ENCODE data around the gene ABCA2.

Gene ABCA2

DNA sequence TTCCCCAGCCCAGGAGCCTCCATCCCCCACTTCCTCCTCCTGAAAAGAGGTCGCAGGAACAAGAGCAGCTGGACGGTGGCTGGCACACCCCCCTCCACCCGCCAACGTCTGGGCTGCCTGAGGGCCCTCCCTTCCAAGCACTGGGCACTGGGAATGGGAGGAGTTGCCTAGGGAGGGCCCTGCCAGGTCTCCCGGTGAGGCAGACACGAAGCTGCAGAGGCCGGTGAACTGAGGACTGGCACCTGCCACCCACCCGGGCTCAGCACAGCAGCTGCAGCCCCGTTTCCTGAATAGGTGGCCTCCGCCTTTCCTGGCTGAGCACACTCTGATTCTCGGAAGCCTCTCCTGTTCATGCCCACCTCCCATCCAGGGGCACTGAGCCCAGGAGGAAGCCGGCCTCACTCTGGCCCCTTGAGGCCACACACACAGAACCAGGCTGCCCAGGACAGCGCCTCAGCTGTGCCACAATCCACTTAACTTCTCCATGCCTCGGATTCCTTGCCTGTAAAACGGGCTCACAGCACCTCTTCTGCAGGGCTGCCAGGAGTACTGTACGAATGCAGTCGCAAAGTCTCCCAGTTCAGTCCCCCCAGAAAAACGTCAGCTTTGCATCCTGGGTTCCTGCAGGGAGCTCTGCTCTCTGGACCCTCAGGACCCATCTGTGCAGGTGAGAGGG, 16.6 kb upstream of the ABCA2 start:
- TF ChIP-seq GLIS3 (CRISPR knock-in tag; IDR thresholded peaks at IDR 0.05): no peak
- TF ChIP-seq, protein P1, sequence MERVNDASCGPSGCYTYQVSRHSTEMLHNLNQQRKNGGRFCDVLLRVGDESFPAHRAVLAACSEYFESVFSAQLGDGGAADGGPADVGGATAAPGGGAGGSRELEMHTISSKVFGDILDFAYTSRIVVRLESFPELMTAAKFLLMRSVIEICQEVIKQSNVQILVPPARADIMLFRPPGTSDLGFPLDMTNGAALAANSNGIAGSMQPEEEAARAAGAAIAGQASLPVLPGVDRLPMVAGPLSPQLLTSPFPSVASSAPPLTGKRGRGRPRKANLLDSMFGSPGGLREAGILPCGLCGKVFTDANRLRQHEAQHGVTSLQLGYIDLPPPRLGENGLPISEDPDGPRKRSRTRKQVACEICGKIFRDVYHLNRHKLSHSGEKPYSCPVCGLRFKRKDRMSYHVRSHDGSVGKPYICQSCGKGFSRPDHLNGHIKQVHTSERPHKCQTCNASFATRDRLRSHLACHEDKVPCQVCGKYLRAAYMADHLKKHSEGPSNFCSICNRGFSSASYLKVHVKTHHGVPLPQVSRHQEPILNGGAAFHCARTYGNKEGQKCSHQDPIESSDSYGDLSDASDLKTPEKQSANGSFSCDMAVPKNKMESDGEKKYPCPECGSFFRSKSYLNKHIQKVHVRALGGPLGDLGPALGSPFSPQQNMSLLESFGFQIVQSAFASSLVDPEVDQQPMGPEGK (CRISPR knock-in tag; IDR thresholded peaks at IDR 0.05; ENCODE audit: borderline replicate concordance): no peak
- TF ChIP-seq, protein P2, sequence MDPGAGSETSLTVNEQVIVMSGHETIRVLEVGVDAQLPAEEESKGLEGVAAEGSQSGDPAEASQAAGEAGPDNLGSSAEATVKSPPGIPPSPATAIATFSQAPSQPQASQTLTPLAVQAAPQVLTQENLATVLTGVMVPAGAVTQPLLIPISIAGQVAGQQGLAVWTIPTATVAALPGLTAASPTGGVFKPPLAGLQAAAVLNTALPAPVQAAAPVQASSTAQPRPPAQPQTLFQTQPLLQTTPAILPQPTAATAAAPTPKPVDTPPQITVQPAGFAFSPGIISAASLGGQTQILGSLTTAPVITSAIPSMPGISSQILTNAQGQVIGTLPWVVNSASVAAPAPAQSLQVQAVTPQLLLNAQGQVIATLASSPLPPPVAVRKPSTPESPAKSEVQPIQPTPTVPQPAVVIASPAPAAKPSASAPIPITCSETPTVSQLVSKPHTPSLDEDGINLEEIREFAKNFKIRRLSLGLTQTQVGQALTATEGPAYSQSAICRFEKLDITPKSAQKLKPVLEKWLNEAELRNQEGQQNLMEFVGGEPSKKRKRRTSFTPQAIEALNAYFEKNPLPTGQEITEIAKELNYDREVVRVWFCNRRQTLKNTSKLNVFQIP (CRISPR knock-in tag; IDR thresholded peaks at IDR 0.05; ENCODE audit: borderline replicate concordance, low read depth): no peak
- no peak for TF ChIP-seq ZC3H10 (CRISPR knock-in tag; IDR thresholded peaks at IDR 0.05)
- no peak for TF ChIP-seq PPARA (CRISPR knock-in tag; IDR thresholded peaks at IDR 0.05; ENCODE audit: borderline replicate concordance)
- TF ChIP-seq ZNF70 (CRISPR knock-in tag; IDR thresholded peaks at IDR 0.05): no peak
- no peak for TF ChIP-seq ZFP30 (CRISPR knock-in tag; IDR thresholded peaks at IDR 0.05)
- TF ChIP-seq OSR1 (CRISPR knock-in tag; IDR thresholded peaks at IDR 0.05): no peak
- TF ChIP-seq, protein P3, sequence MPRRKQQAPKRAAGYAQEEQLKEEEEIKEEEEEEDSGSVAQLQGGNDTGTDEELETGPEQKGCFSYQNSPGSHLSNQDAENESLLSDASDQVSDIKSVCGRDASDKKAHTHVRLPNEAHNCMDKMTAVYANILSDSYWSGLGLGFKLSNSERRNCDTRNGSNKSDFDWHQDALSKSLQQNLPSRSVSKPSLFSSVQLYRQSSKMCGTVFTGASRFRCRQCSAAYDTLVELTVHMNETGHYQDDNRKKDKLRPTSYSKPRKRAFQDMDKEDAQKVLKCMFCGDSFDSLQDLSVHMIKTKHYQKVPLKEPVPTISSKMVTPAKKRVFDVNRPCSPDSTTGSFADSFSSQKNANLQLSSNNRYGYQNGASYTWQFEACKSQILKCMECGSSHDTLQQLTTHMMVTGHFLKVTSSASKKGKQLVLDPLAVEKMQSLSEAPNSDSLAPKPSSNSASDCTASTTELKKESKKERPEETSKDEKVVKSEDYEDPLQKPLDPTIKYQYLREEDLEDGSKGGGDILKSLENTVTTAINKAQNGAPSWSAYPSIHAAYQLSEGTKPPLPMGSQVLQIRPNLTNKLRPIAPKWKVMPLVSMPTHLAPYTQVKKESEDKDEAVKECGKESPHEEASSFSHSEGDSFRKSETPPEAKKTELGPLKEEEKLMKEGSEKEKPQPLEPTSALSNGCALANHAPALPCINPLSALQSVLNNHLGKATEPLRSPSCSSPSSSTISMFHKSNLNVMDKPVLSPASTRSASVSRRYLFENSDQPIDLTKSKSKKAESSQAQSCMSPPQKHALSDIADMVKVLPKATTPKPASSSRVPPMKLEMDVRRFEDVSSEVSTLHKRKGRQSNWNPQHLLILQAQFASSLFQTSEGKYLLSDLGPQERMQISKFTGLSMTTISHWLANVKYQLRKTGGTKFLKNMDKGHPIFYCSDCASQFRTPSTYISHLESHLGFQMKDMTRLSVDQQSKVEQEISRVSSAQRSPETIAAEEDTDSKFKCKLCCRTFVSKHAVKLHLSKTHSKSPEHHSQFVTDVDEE (CRISPR knock-in tag; IDR thresholded peaks at IDR 0.05): no peak
- no peak for TF ChIP-seq TCF4 (CRISPR knock-in tag; IDR thresholded peaks at IDR 0.05; ENCODE audit: borderline replicate concordance)
- TF ChIP-seq, protein P4, sequence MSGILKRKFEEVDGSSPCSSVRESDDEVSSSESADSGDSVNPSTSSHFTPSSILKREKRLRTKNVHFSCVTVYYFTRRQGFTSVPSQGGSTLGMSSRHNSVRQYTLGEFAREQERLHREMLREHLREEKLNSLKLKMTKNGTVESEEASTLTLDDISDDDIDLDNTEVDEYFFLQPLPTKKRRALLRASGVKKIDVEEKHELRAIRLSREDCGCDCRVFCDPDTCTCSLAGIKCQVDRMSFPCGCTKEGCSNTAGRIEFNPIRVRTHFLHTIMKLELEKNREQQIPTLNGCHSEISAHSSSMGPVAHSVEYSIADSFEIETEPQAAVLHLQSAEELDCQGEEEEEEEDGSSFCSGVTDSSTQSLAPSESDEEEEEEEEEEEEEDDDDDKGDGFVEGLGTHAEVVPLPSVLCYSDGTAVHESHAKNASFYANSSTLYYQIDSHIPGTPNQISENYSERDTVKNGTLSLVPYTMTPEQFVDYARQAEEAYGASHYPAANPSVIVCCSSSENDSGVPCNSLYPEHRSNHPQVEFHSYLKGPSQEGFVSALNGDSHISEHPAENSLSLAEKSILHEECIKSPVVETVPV (CRISPR knock-in tag; IDR thresholded peaks at IDR 0.05): no peak
- no peak for TF ChIP-seq ZFP3 (CRISPR knock-in tag; IDR thresholded peaks at IDR 0.05)
- TF ChIP-seq ISL1 (CRISPR knock-in tag; IDR thresholded peaks at IDR 0.05): no peak
- 0 out of 3 replicates have a peak, but pooled peaks have one; percentile 2 for ATAC-seq

DNA sequence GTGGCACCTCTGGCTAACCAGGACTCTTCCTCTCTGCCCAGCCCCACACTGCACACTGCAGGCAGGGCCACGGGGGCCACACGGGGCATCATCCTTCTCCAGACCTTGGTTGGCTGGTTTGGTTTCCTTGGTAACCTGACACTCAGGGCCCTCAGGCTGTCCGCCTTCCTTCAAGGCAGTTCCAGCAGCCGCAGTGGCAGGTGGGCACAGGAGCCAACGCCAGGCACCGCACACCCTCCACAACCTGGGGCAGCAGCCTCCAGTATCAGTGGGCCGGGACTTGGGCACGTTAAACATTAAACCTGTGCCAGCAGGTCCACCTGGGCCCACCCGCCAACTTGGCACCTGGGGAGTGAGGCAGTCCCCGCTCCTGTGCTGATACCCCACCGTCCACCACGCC, 16.0 kb upstream of the ABCA2 start:
- TF ChIP-seq OSR1 (CRISPR knock-in tag; IDR thresholded peaks at IDR 0.05) (no peak), ZFP3 (CRISPR knock-in tag; IDR thresholded peaks at IDR 0.05) (no peak), PPARA (CRISPR knock-in tag; IDR thresholded peaks at IDR 0.05; ENCODE audit: borderline replicate concordance) (no peak)
- TF ChIP-seq, protein P4 (CRISPR knock-in tag; IDR thresholded peaks at IDR 0.05): no peak
- TF ChIP-seq, protein P1 (CRISPR knock-in tag; IDR thresholded peaks at IDR 0.05; ENCODE audit: borderline replicate concordance): no peak
- no peak for ATAC-seq

DNA sequence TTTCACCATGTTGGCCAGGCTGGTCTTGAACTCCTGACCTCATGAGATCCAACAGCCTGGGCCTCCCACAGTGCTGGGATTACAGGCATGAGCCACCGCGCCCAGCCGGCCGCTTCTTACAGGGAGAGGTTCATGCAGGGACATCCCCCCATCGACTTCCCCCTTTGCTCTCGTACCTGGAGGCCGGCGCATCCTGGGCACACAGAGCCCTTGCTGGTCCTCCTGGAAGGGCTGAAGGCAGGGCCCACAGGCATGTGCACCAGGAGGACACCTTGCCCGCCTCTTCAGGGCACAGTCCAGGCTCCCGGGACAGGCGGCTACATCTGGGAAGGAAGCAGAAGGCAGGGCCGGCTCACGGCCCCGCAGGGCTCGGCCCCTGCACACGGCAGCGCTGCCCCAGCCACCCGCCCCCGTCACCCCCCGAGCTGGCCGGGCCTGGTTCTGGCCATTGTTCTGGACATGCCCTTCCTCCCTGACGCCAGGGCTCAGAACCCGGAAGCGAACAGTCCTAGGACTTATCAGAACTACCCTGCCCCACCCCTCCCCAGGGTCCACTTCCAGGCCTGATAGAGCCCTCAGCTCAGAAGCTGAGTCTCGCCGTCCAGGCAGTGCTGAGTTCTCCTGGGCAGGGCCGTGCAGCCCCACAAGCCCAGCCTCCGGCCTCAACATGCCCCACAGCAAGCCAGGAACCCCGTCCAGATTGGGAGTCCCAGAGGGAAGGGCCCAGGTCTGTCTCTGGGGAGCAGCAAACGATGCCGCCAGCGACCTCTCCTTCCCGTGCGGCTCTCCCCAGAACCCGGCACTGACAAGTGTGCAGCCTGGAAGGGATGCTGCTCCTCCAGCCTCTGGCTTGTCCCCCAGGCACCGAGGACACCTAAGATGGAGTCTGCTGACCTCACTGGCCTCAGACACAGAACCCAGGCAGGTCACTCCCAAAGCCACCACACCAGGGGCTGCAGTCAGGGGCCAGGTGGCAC, 15.0 kb upstream of the ABCA2 start:
- ATAC-seq: no peak
- TF ChIP-seq ZC3H10 (CRISPR knock-in tag; IDR thresholded peaks at IDR 0.05): no peak
- no peak for TF ChIP-seq ESRRG (CRISPR knock-in tag; IDR thresholded peaks at IDR 0.05)
- TF ChIP-seq ZFP3 (CRISPR knock-in tag; IDR thresholded peaks at IDR 0.05): no peak
- no peak for TF ChIP-seq ZNF70 (CRISPR knock-in tag; IDR thresholded peaks at IDR 0.05)
- TF ChIP-seq SNAI2 (CRISPR knock-in tag; IDR thresholded peaks at IDR 0.05): no peak
- no peak for TF ChIP-seq ISL1 (CRISPR knock-in tag; IDR thresholded peaks at IDR 0.05)
- no peak for TF ChIP-seq PPARA (CRISPR knock-in tag; IDR thresholded peaks at IDR 0.05; ENCODE audit: borderline replicate concordance)
- no peak for TF ChIP-seq ZNF8 (CRISPR knock-in tag; IDR thresholded peaks at IDR 0.05)
- TF ChIP-seq TOX (CRISPR knock-in tag; IDR thresholded peaks at IDR 0.05; ENCODE audit: borderline replicate concordance): no peak
- no peak for TF ChIP-seq ZFP30 (CRISPR knock-in tag; IDR thresholded peaks at IDR 0.05)
- TF ChIP-seq BACH2 (CRISPR knock-in tag; IDR thresholded peaks at IDR 0.05; ENCODE audit: borderline replicate concordance): no peak
- no peak for TF ChIP-seq CSDC2 (CRISPR knock-in tag; IDR thresholded peaks at IDR 0.05)
- TF ChIP-seq ZNF565 (CRISPR knock-in tag; conservative IDR thresholded peaks at IDR 0.05; ENCODE audit: low read depth): no peak
- TF ChIP-seq, protein P3 (CRISPR knock-in tag; IDR thresholded peaks at IDR 0.05): no peak

Measured in SK-N-SH treated with all-trans-retinoic acid at 6 μM for 48 hours (cell line).